ENCODE measurements around the gene APBB2. TPM values are rescaled to one million over a fixed set of nuclear protein-coding genes. Genes with fewer than 3 reads are reported as not detected.

Gene APBB2
- total RNA-seq, 2 experiments from 2014 or later, result 0.93 to 13.6 TPM

- CTCF ChIA-PET, result no interaction called here
- no peak overlapping the region for H3K4me3 Mint-ChIP-seq
These were observed 88.6 kb downstream of the APBB2 start for GRCh38 chr4:41125558-41126311.

DNA sequence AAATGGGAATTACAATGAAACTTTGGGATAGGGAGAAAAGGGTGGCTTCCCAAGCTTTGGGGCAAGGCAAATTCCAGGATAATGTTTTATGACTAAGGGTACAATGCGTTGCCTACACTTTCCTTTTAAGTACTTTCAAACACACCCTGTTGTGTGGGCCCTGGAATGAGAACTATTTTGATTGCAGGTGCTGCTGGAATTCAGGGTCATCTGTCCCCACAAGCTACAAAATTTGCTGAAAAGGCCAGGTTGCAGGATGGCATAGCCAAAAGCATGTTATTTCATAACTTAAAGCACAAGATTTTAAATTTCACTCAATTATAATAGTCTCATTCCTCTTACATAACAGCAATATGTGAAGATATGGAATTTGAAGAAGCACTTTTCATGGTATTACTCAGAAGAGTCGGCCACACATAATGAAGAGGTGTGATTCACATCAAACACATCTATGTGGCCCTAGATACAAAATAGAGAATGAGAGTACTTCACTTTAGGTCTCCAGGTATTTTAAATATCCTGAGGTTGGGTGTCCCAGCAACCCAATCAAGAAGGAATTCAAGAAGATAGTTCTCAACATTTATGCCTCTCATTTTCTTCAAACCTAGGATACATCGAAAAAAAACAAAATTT, 89.3 kb downstream of the APBB2 start:
- no peaks in the 10 kb centered on the region for H3K36me3 Mint-ChIP-seq
- ATAC-seq (no peak), DNase-seq (no peak)
- no peak overlapping the region for H3K27ac Mint-ChIP-seq
- no peak overlapping the region for H3K4me3 Mint-ChIP-seq
- no peaks in the 10 kb centered on the region for H3K27me3 Mint-ChIP-seq
- CTCF ChIA-PET, result no interaction called here
- H3K4me1 Mint-ChIP-seq, result no peaks in the 10 kb centered on the region
- no peaks in the 10 kb centered on the region for H3K9me3 Mint-ChIP-seq (ENCODE audit: low read depth)

More at GRCh38 chr4:41125558-41126311, 88.6 kb downstream of the APBB2 start:
- H3K4me1 Mint-ChIP-seq, result no peaks in the 10 kb centered on the region
- no peaks in the 10 kb centered on the region for H3K36me3 Mint-ChIP-seq
- no peaks in the 10 kb centered on the region for H3K9me3 Mint-ChIP-seq (ENCODE audit: low read depth)
- no peak for DNase-seq
- H3K27ac Mint-ChIP-seq, result no peak overlapping the region
- no peaks in the 10 kb centered on the region for H3K27me3 Mint-ChIP-seq
- no peak for ATAC-seq

GRCh38 chr4:41122775-41123174, 91.6 kb downstream of the APBB2 start:
- ATAC-seq (no peak), DNase-seq (no peak)
- Mint-ChIP-seq H3K36me3 (no peaks in the 10 kb centered on the region), H3K27me3 (no peaks in the 10 kb centered on the region), H3K4me1 (no peaks in the 10 kb centered on the region), H3K9me3 (ENCODE audit: low read depth) (no peaks in the 10 kb centered on the region), H3K27ac (no peak overlapping the region), H3K4me3 (no peak overlapping the region)
- CTCF ChIA-PET, result no interaction called here

DNA sequence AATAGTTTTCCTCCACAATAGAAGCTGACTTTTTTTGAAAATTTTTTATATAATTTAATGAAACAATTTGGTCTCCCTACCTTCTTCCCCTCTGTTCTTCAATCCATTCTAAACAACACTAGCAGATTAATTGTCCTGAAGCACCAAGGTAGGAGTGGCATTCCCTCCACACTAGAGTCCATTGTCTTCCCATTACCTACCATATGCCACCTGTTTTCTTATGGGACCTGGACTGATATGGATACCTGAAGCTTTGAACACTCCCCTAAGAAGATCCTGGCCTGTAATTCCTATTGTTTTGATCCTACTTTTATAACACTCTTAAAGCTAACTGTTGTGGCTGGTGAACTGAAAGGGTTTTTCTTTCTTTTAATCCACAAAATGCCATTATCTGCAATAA, 92.0 kb downstream of the APBB2 start:
- Mint-ChIP-seq H3K27me3 (no peaks in the 10 kb centered on the region), H3K4me1 (no peaks in the 10 kb centered on the region), H3K9me3 (ENCODE audit: low read depth) (no peaks in the 10 kb centered on the region), H3K27ac (no peak overlapping the region), H3K4me3 (no peak overlapping the region), H3K36me3 (no peaks in the 10 kb centered on the region)
- ATAC-seq (no peak), DNase-seq (no peak)
- CTCF ChIA-PET, result no interaction called here

DNA sequence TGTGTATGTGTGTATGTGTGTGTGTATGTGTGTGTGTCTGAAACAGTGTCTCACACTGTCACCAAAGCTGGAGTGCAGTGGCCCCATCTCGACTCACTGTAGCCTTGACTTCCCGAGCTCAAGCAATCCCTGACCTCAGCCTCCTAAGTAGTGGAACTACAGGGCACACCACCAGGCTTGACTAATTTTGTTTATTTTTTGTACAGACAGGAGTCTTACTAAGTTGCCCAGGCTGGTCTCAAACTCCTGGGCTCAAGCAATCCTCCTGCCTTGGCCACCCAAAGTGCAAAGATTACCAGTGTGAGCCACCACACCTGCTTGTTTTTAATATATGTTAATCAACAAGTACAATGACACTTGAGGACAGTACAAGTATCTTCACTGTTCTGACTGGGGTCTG, 92.4 kb downstream of the APBB2 start:
- H3K4me1 Mint-ChIP-seq, result no peaks in the 10 kb centered on the region
- CTCF ChIA-PET, result no interaction called here
- ATAC-seq (no peak), DNase-seq (no peak)
- no peaks in the 10 kb centered on the region for H3K27me3 Mint-ChIP-seq
- no peak overlapping the region for H3K27ac Mint-ChIP-seq
- H3K36me3 Mint-ChIP-seq, result no peaks in the 10 kb centered on the region
- H3K4me3 Mint-ChIP-seq, result no peak overlapping the region
- no peaks in the 10 kb centered on the region for H3K9me3 Mint-ChIP-seq (ENCODE audit: low read depth)

DNA sequence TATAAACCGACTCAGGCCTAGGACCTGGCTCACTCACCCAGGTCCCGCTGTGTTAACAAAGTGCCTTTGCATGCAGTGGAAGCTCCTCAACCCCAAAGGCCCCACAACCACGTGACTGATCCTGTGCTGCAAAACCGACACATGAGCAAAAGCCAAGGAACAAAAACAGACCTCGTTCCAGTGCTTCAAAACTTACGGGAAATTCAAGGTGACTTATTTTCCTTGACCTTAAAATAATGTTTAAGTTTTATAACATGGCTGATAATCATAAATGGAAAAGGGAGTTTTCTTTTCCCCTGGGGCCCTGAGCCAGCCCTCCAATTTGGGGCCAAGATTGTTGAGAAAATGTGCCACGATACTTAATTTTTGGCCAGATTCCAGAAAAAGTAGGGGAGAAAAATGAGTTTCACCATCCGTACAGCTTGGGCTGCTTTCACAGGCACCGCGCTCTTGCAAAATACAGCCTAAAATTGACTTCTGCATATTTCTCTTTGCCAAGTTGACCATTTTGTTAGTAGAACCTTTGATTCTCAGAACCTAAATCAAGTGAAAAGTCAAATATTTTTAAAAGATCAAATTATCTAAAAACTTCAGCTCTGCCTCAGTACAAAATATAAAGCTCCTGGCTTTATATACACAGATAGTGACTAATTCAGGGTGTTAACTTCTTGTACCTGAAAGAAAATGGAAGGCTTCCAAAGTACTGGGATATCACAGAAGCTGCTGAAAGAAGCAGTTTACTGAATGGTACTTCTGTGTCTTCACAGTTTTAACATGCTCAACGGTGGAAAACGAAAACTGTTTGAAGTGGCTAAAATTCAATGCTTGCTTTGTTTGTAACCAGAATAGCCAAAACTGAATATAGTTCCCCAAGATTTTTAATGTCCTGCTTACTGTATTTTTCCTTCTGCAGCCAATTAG, 93.8 kb downstream of the APBB2 start:
- Mint-ChIP-seq H3K4me1 (no peaks in the 10 kb centered on the region), H3K27ac (no peak overlapping the region), H3K27me3 (no peaks in the 10 kb centered on the region), H3K9me3 (ENCODE audit: low read depth) (no peaks in the 10 kb centered on the region), H3K36me3 (no peaks in the 10 kb centered on the region), H3K4me3 (no peak overlapping the region)
- CTCF ChIA-PET, result interaction anchor here (0.6 kb wide), 1 partner anchor 10 kb away, joined by 3 read pairs; no protein-coding TSS in a partner anchor
- no peak for ATAC-seq
- no peak for DNase-seq

- CTCF ChIA-PET, result no interaction called here
- no peaks in the 10 kb centered on the region for H3K36me3 Mint-ChIP-seq
- ATAC-seq, result no peak
These were observed 94.5 kb downstream of the APBB2 start for GRCh38 chr4:41119867-41120295.

GRCh38 chr4:41111791-41112190, 102.6 kb downstream of the APBB2 start:
- H3K36me3 Mint-ChIP-seq, result no peaks in the 10 kb centered on the region
- CTCF ChIA-PET, result no interaction called here
- no peak overlapping the region for H3K4me3 Mint-ChIP-seq
- H3K27me3 Mint-ChIP-seq, result no peaks in the 10 kb centered on the region
- H3K27ac Mint-ChIP-seq, result no peak overlapping the region
- ATAC-seq, result no peak
- no peak for DNase-seq
- H3K4me1 Mint-ChIP-seq, result no peaks in the 10 kb centered on the region
- H3K9me3 Mint-ChIP-seq (ENCODE audit: low read depth), result no peaks in the 10 kb centered on the region

More at GRCh38 chr4:41119867-41120295, 94.5 kb downstream of the APBB2 start:
- no peak for DNase-seq
- Mint-ChIP-seq H3K4me3 (no peak overlapping the region), H3K9me3 (ENCODE audit: low read depth) (no peaks in the 10 kb centered on the region), H3K27ac (no peak overlapping the region), H3K27me3 (no peaks in the 10 kb centered on the region), H3K4me1 (no peaks in the 10 kb centered on the region)

- Mint-ChIP-seq H3K4me3 (no peak overlapping the region), H3K27ac (no peak overlapping the region), H3K4me1 (no peaks in the 10 kb centered on the region), H3K36me3 (no peaks in the 10 kb centered on the region), H3K27me3 (no peaks in the 10 kb centered on the region), H3K9me3 (ENCODE audit: low read depth) (no peaks in the 10 kb centered on the region)
- ATAC-seq (no peak), DNase-seq (no peak)
- CTCF ChIA-PET, result interaction anchor here (1.1 kb wide), 1 partner anchor 11 kb away, joined by 3 read pairs; no protein-coding TSS in a partner anchor
These were observed 104.3 kb downstream of the APBB2 start for GRCh38 chr4:41110050-41110449.

GRCh38 chr4:41108481-41108880, 105.9 kb downstream of the APBB2 start:
- Mint-ChIP-seq H3K27me3 (no peaks in the 10 kb centered on the region), H3K4me3 (no peak overlapping the region), H3K36me3 (no peaks in the 10 kb centered on the region), H3K9me3 (ENCODE audit: low read depth) (no peaks in the 10 kb centered on the region), H3K27ac (no peak overlapping the region), H3K4me1 (no peaks in the 10 kb centered on the region)
- DNase-seq, result no peak
- ATAC-seq, result no peak
- CTCF ChIA-PET, result no interaction called here

DNA sequence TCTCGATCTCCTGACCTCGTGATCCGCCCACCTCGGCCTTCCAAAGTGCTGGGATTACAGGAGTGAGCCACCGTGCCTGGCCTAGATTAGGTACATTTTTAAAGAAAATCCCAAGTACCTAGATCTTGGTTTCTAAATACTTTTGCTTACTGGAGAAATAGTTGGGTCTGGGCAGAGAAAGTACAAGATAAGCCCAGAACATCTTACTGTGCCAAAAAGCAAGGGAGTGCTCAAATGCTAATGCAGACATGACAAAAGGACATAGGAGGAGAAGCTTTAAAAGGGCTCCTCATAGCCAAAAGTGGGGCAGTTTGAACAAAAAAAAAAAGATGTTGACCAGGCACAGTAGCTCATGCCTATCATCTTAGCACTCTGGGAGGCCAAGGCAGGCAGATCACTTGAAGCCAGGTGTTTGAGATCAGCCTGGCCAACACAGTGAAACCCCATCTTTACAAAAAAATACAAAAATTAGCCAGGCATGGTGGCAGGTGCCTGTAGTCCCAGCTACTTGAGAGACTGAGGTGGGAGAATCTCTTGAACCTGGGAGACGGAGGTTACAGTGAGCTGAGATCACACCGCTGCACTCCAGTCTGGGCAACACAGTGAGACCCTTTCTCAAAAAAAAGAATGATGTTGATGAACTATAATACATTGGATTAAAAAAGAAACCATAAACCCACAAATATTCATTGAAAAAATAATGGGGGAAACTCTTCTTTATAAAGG, 107.5 kb downstream of the APBB2 start:
- ATAC-seq, result no peak
- H3K9me3 Mint-ChIP-seq (ENCODE audit: low read depth), result no peaks in the 10 kb centered on the region
- no peak for DNase-seq
- no peak overlapping the region for H3K4me3 Mint-ChIP-seq
- H3K36me3 Mint-ChIP-seq, result no peaks in the 10 kb centered on the region
- no peaks in the 10 kb centered on the region for H3K4me1 Mint-ChIP-seq
- CTCF ChIA-PET, result no interaction called here
- H3K27ac Mint-ChIP-seq, result no peak overlapping the region
- H3K27me3 Mint-ChIP-seq, result no peaks in the 10 kb centered on the region

GRCh38 chr4:41106081-41106480, 108.3 kb downstream of the APBB2 start:
- H3K9me3 Mint-ChIP-seq (ENCODE audit: low read depth), result no peaks in the 10 kb centered on the region
- H3K4me3 Mint-ChIP-seq, result no peak overlapping the region
- no peak for DNase-seq
- CTCF ChIA-PET, result no interaction called here
- no peaks in the 10 kb centered on the region for H3K36me3 Mint-ChIP-seq
- H3K27me3 Mint-ChIP-seq, result no peaks in the 10 kb centered on the region
- H3K27ac Mint-ChIP-seq, result no peak overlapping the region
- no peak for ATAC-seq
- no peaks in the 10 kb centered on the region for H3K4me1 Mint-ChIP-seq

DNA sequence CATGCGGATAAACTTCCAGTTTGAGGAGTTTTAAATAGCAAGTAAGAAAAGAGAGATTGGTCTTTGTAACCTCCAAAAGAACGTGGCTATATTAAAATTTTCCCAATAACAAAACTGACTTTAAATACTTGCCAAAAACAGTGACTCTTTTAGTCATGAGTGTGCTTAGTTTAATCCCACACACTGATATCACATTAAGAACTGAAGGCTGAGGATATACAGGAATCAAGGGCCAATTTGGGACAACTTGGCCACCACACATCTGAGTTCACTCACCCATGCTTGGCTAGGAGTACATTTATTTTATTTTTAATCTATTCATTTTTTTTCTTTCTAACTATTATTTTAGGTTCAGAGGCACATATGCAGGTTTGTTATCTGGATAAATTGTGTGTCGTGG, 110.2 kb downstream of the APBB2 start:
- Mint-ChIP-seq H3K27me3 (no peaks in the 10 kb centered on the region), H3K4me3 (no peak overlapping the region), H3K9me3 (ENCODE audit: low read depth) (no peaks in the 10 kb centered on the region), H3K4me1 (no peaks in the 10 kb centered on the region), H3K36me3 (no peaks in the 10 kb centered on the region), H3K27ac (no peak overlapping the region)
- ATAC-seq (no peak), DNase-seq (no peak)
- CTCF ChIA-PET, result no interaction called here

All from activated CD8-positive, alpha-beta memory T cell treated with anti-CD3 and anti-CD28 coated beads, Interleukin-2, amount 10 ng/mL, durations not matched to agents 7 days and 5 days (primary cell).